Fibroblast of lung (primary cell): ENCODE results near the gene VTA1. TPM values are rescaled to one million over a fixed set of nuclear protein-coding genes. Genes with fewer than 3 reads are reported as not detected.

ENCODE experiments used
- DNase-seq, 2 donors: peaks; one replicate each; pipeline versions ENCODE4 v3.0.0 to v3.0.0-alpha.2; 2010; ENCODE audit warnings: low read depth in 2 of 2
- H2AFZ ChIP-seq: 2 replicates; pipeline ENCODE4 v1.5.1; 2012; ENCODE audit warnings: low read length, control low read depth, inconsistent platforms
- H3K27ac ChIP-seq: 2 replicates; pipeline ENCODE4 v1.5.1; 2011; ENCODE audit warnings: low read length, control low read depth; ENCODE audit not compliant: insufficient read depth
- H3K27me3 ChIP-seq: 2 replicates; pipeline ENCODE4 v1.5.1; 2011; ENCODE audit warnings: mild to moderate bottlenecking, low read length; ENCODE audit not compliant: control insufficient read depth, insufficient read depth
- H3K36me3 ChIP-seq: 2 replicates; pipeline ENCODE4 v1.5.1; 2011; ENCODE audit warnings: low read length; ENCODE audit not compliant: control insufficient read depth, insufficient read depth
- H3K4me1 ChIP-seq: 2 replicates; pipeline ENCODE4 v1.5.1; 2011; ENCODE audit warnings: low read length; ENCODE audit not compliant: control insufficient read depth, insufficient read depth; ENCODE audit errors: extremely low read depth
- H3K4me2 ChIP-seq: 2 replicates; pipeline ENCODE4 v1.5.1; 2011; ENCODE audit warnings: low read length, control low read depth; ENCODE audit not compliant: insufficient read depth; ENCODE audit errors: extremely low read depth
- H3K4me3 ChIP-seq, 4 experiments: fragments of 200-600 bp in 1 of 4; sonication (generic) in 1 of 4; replicated peaks in 1 of 4; 2 replicates each; pipeline ENCODE4 v1.5.1; 2011 to 2016; ENCODE audit warnings: low read length in 4 of 4, low read depth in 3 of 4, mild to moderate bottlenecking in 3 of 4, control low read depth in 2 of 4, inconsistent platforms in 1 of 4, mixed read lengths in 1 of 4; ENCODE audit not compliant: insufficient read depth in 1 of 4; ENCODE audit errors: control extremely low read depth in 1 of 4
- H3K79me2 ChIP-seq: 2 replicates; pipeline ENCODE4 v1.5.1; 2012; ENCODE audit warnings: mild to moderate bottlenecking, low read length, inconsistent platforms; ENCODE audit not compliant: control insufficient read depth, insufficient read depth
- H3K9ac ChIP-seq: 2 replicates; pipeline ENCODE4 v1.5.1; 2011; ENCODE audit warnings: mild to moderate bottlenecking, low read length, control low read depth; ENCODE audit not compliant: insufficient read depth
- H3K9me3 ChIP-seq: 2 replicates; pipeline ENCODE4 v1.5.1; 2012; ENCODE audit warnings: low read depth, low read length; ENCODE audit not compliant: control insufficient read depth, insufficient read depth
- H4K20me1 ChIP-seq: 2 replicates; pipeline ENCODE4 v1.5.1; 2011; ENCODE audit warnings: low read length; ENCODE audit not compliant: control insufficient read depth, insufficient read depth; ENCODE audit errors: extremely low read depth
- CTCF ChIP-seq, 2 donors: IDR thresholded peaks in 1 of 2; conservative IDR thresholded peaks in 1 of 2; 1 replicate in 1 of 2; 2 replicates in 1 of 2; pipeline ENCODE4 v1.5.1; 2011 to 2012; ENCODE audit warnings: low read length in 2 of 2, control low read depth in 1 of 2, inconsistent platforms in 1 of 2, low read depth in 1 of 2, mild to moderate bottlenecking in 1 of 2
- EZH2 ChIP-seq: IDR thresholded peaks from 2 replicates; pipeline ENCODE4 v1.5.1; 2012; ENCODE audit warnings: low read length, control low read depth, mild to moderate bottlenecking; ENCODE audit errors: missing control alignments
- polyA plus RNA-seq, 2 donors: library from polyadenylated mRNA; depleted of rRNA in 1 of 2; stranded (reverse) in 1 of 2; unstranded in 1 of 2; fragments of >200 nt; gene quantifications; 2 replicates each; pipeline ENCODE4 v1.2.1, GENCODE V29; 2011 to 2012; ENCODE audit warnings: missing spikeins in 1 of 2
- total RNA-seq: library from RNA; depleted of rRNA; stranded (reverse); fragments of >200 nt; gene quantifications from 2 replicates; pipeline ENCODE4 v1.2.1, GENCODE V29; 2014

The VTA1 gene
- total and polyA plus RNA-seq, 2 donors (not counting 1 experiment from before 2014, with no cell fraction given) = 26.3 to 99.3 TPM

GRCh38 chr6:142195862-142196541 is 48.9 kb downstream of the VTA1 start:
- Histone ChIP-seq H3K9ac (no peak overlapping the region), H2AFZ (no peak overlapping the region), H3K4me1 (no peaks in the 10 kb centered on the region), H4K20me1 (no peaks in the 10 kb centered on the region), H3K9me3 (no peaks in the 10 kb centered on the region), H3K27ac (no peak overlapping the region), H3K36me3 (no peaks in the 10 kb centered on the region), H3K79me2 (peaks cover 2% of the 10 kb centered on the region), H3K27me3 (no peaks in the 10 kb centered on the region), H3K4me3 (no peak overlapping the region), H3K4me2 (peak overlapping the region; percentile 23)
- DNase-seq = peak; percentile 21 to 24
- TF ChIP-seq CTCF (conservative IDR thresholded peaks at IDR 0.05 in 1 of 2, IDR thresholded peaks at IDR 0.05 in 1 of 2; ENCODE audit: low read depth in 1 of 2, low read length in 2 of 2) (no peak), EZH2 (no peak)

- Histone ChIP-seq H3K4me1 (no peaks in the 10 kb centered on the region), H4K20me1 (no peaks in the 10 kb centered on the region), H2AFZ (no peak overlapping the region), H3K4me2 (no peak overlapping the region), H3K4me3 (no peak overlapping the region), H3K9ac (no peak overlapping the region), H3K27ac (no peak overlapping the region), H3K9me3 (no peaks in the 10 kb centered on the region), H3K79me2 (peaks cover 2% of the 10 kb centered on the region), H3K36me3 (no peaks in the 10 kb centered on the region), H3K27me3 (no peaks in the 10 kb centered on the region)
- TF ChIP-seq CTCF (conservative IDR thresholded peaks at IDR 0.05 in 1 of 2, IDR thresholded peaks at IDR 0.05 in 1 of 2; ENCODE audit: low read depth in 1 of 2, low read length in 2 of 2) = no peak
- no peak for TF ChIP-seq EZH2
- no peak for DNase-seq
Observed at GRCh38 chr6:142200846-142201628, 54.0 kb downstream of the VTA1 start.

GRCh38 chr6:142207265-142207877 is 60.3 kb downstream of the VTA1 start:
- TF ChIP-seq EZH2 (no peak), CTCF (conservative IDR thresholded peaks at IDR 0.05 in 1 of 2, IDR thresholded peaks at IDR 0.05 in 1 of 2; ENCODE audit: low read depth in 1 of 2, low read length in 2 of 2) (peak; percentile 85 to 90)
- H3K27ac ChIP-seq = no peak overlapping the region
- H3K36me3 ChIP-seq = peaks cover 2% of the 10 kb centered on the region
- no peaks in the 10 kb centered on the region for H3K27me3 ChIP-seq
- no peaks in the 10 kb centered on the region for H3K79me2 ChIP-seq
- H3K4me3 ChIP-seq = no peak overlapping the region
- H3K9ac ChIP-seq = no peak overlapping the region
- H4K20me1 ChIP-seq = no peaks in the 10 kb centered on the region
- no peaks in the 10 kb centered on the region for H3K9me3 ChIP-seq
- DNase-seq = peak; percentile 36 to 74
- H3K4me1 ChIP-seq = no peaks in the 10 kb centered on the region
- no peak overlapping the region for H3K4me2 ChIP-seq
- H2AFZ ChIP-seq = no peak overlapping the region
